ENCODE measurements around the gene GOLM1. TPM values are rescaled to one million over a fixed set of nuclear protein-coding genes. Genes with fewer than 3 reads are reported as not detected.

GOLM1 gene
- total RNA-seq, 4 donors from 2014 or later: 4.6 to 11.1 (median 7.1) TPM

DNA sequence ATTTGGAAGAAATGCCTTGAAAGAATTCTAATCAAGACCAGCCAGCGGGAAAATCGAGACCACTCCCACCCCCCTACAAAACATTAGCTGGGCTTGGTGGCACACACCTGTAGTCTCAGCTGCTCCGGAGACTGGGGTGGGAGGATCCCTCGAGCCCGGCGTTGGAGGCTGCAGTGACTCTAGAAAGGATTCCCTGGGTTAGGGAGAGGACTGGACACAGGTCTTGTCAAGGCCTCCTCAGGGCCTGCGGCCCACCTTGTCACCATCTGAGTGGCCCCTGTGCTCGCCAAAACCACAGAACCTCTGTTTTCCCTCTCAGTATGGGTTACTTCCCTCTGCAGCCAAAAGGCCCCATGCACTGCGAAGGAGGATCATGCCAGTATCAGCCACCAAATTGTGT, 16.5 kb upstream of the GOLM1 start:
- WGBS, 2 donors: 91% methylated on average over 9 of the region's 9 CpGs
- intact Hi-C loops (cut with DNase I; ENCODE audit: low total_unique reads): no loop called here
- peak in 1 of 2 donors; percentile 52 for DNase-seq (ENCODE audit: low spot score in 2 of 2)
- no peak overlapping the region for H3K4me3 ChIP-seq (ENCODE audit: low read depth, poor library complexity, severe bottlenecking)
- TF ChIP-seq POLR2A (IDR thresholded peaks at IDR 0.05) (no peak), CTCF (IDR thresholded peaks at IDR 0.05) (no peak)

GRCh38 chr9:86112057-86112456, 12.7 kb upstream of the GOLM1 start:
- peak in 1 of 2 donors; percentile 50 for DNase-seq (ENCODE audit: low spot score in 2 of 2)
- no peak overlapping the region for H3K4me3 ChIP-seq (ENCODE audit: low read depth, poor library complexity, severe bottlenecking)
- intact Hi-C loops (cut with DNase I; ENCODE audit: low total_unique reads): no loop called here
- 82 to 92% methylated on average over 5 of the region's 5 CpGs for whole genome bisulfite sequencing, 2 donors
- TF ChIP-seq CTCF (IDR thresholded peaks at IDR 0.05) (no peak), POLR2A (IDR thresholded peaks at IDR 0.05) (no peak)

DNA sequence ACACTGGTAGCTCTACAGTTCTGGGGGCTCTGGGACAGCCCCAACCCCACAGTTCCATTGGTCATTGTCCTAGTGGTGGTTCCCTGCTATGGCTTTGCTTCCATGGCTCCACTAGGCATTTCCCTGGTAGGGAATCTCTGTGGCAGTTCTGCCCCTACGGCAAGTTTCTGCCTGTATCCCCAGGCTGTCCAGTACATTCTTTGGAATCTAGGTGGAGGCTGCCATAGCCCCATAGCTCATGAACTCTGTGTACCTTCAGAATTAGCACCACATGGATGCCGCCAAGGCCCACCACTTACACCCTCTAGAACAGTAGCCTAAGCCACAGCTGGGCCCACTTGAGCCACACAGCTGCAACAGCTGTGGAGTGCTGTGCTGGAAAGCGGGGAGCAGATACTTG, 3.3 kb upstream of the GOLM1 start:
- intact Hi-C loops (cut with DNase I; ENCODE audit: low total_unique reads): no loop called here
- DNase-seq (ENCODE audit: low spot score in 2 of 2): peak in 1 of 2 donors; percentile 79
- no peak overlapping the region for H3K4me3 ChIP-seq (ENCODE audit: low read depth, poor library complexity, severe bottlenecking)
- 90 to 96% methylated on average over 3 of the region's 3 CpGs for WGBS, 2 donors
- TF ChIP-seq POLR2A (IDR thresholded peaks at IDR 0.05) (no peak), CTCF (IDR thresholded peaks at IDR 0.05) (no peak)

DNA sequence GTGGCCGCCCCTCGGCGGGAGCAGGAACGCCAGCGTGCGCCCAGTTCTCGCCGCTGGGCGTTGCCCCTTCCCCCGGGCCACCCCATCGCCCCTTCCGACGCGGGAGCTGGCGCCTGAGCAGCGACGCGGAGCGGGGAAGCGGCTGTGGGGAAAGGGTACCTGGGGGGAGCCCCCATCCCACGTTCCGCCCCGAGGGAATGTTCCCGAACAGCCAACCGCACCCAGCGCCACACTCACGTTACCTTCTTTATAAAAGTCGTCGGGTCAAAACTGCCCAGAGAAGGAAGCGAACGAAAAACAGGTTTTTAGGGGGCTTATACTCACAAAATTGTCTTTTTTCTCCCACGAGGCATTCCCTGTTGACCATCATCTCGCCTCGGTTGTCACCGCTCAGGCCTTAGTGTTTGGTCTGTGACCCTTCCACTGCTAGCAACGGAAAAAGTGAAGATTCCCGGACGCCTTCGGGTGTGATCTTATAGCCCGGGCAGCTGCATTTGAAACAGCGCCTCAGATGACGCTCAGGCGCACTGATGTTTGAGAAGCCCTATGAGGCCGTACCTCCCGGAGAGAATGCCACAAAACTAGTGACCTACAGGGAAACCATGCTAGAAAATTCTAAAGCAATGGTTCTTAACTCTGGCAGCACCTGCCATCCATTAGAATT, 475 bp upstream of the GOLM1 start:
- 0 to 3% methylated on average over 16 to 30 of the region's 45 CpGs for WGBS, 2 donors
- intact Hi-C loops (cut with DNase I; ENCODE audit: low total_unique reads): no loop called here
- DNase-seq (ENCODE audit: low spot score in 2 of 2): peak; percentile 25 to 85
- TF ChIP-seq CTCF (IDR thresholded peaks at IDR 0.05): no peak
- no peak for TF ChIP-seq POLR2A (IDR thresholded peaks at IDR 0.05)
- peak overlapping the region; percentile 31 for H3K4me3 ChIP-seq (ENCODE audit: low read depth, poor library complexity, severe bottlenecking)

GRCh38 chr9:86097510-86098224, 1.7 kb downstream of the GOLM1 start:
- H3K4me3 ChIP-seq (ENCODE audit: low read depth, poor library complexity, severe bottlenecking): no peak overlapping the region

More at GRCh38 chr9:86097510-86098224, 1.7 kb downstream of the GOLM1 start:
- intact Hi-C loops (cut with DNase I; ENCODE audit: low total_unique reads): no loop called here
- TF ChIP-seq POLR2A (IDR thresholded peaks at IDR 0.05): no peak
- TF ChIP-seq CTCF (IDR thresholded peaks at IDR 0.05): no peak
- DNase-seq (ENCODE audit: low spot score in 2 of 2): peak in 1 of 2 donors; percentile 63
- 90 to 91% methylated on average over 10 of the region's 10 CpGs for WGBS, 2 donors
